Measurements from ENCODE around the gene SETBP1. TPM values are rescaled to one million over a fixed set of nuclear protein-coding genes. Genes with fewer than 3 reads are reported as not detected.

SETBP1 gene
- total RNA-seq, 1 donor from 2014 or later = 39.5 TPM

GRCh38 chr18:45009756-45010155, 329.1 kb downstream of the SETBP1 start:
- Histone ChIP-seq H3K36me3 (no peaks in the 10 kb centered on the region), H3K9me3 (no peaks in the 10 kb centered on the region), H3K27ac (no peak overlapping the region), H3K4me1 (peaks cover 14% of the 10 kb centered on the region), H3K4me3 (no peak overlapping the region), H3K27me3 (no peaks in the 10 kb centered on the region)
- intact Hi-C loops (cut with DNase I) = no loop called here
- ATAC-seq (no peak), DNase-seq (no peak)
- TF ChIP-seq, protein P1, sequence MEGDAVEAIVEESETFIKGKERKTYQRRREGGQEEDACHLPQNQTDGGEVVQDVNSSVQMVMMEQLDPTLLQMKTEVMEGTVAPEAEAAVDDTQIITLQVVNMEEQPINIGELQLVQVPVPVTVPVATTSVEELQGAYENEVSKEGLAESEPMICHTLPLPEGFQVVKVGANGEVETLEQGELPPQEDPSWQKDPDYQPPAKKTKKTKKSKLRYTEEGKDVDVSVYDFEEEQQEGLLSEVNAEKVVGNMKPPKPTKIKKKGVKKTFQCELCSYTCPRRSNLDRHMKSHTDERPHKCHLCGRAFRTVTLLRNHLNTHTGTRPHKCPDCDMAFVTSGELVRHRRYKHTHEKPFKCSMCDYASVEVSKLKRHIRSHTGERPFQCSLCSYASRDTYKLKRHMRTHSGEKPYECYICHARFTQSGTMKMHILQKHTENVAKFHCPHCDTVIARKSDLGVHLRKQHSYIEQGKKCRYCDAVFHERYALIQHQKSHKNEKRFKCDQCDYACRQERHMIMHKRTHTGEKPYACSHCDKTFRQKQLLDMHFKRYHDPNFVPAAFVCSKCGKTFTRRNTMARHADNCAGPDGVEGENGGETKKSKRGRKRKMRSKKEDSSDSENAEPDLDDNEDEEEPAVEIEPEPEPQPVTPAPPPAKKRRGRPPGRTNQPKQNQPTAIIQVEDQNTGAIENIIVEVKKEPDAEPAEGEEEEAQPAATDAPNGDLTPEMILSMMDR (IDR thresholded peaks at IDR 0.05) = no peak

- H3K27me3 ChIP-seq = no peaks in the 10 kb centered on the region
- peaks cover 21% of the 10 kb centered on the region for H3K4me1 ChIP-seq
- no peak for DNase-seq
- H3K4me3 ChIP-seq = no peak overlapping the region
- intact Hi-C loops (cut with DNase I) = no loop called here
- no peak for ATAC-seq
- no peaks in the 10 kb centered on the region for H3K9me3 ChIP-seq
- TF ChIP-seq, protein P1 (IDR thresholded peaks at IDR 0.05) = no peak
- no peak overlapping the region for H3K27ac ChIP-seq
- H3K36me3 ChIP-seq = no peaks in the 10 kb centered on the region
These were observed 331.6 kb downstream of the SETBP1 start for GRCh38 chr18:45012286-45012685.

GRCh38 chr18:45014047-45014501, 333.4 kb downstream of the SETBP1 start:
- Histone ChIP-seq H3K36me3 (no peaks in the 10 kb centered on the region), H3K4me3 (no peak overlapping the region), H3K27ac (peak overlapping the region; percentile 55), H3K9me3 (no peaks in the 10 kb centered on the region), H3K27me3 (no peaks in the 10 kb centered on the region), H3K4me1 (peaks cover 21% of the 10 kb centered on the region)
- ATAC-seq (peak; percentile 22), DNase-seq (no peak)
- intact Hi-C loops (cut with DNase I) = no loop called here
- TF ChIP-seq, protein P1 (IDR thresholded peaks at IDR 0.05) = peak; percentile 9

DNA sequence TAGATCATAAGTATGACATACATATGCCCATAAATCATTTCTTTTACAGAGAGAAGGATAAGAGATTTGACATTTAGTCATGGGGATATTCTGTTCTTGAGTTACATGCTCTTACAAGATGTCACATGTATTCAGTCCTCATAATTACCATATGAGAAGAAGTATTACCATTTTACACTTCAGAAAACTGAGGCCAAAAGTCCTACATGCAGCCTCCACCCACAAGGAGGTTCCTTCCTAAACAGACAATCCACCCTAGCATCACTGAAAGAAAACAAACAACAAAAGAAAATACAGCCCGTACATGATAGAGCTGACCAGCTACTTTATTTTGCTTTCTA, 335.1 kb downstream of the SETBP1 start:
- H3K4me3 ChIP-seq = no peak overlapping the region
- no peaks in the 10 kb centered on the region for H3K9me3 ChIP-seq
- H3K27ac ChIP-seq = no peak overlapping the region
- no peaks in the 10 kb centered on the region for H3K36me3 ChIP-seq
- no peak for ATAC-seq
- TF ChIP-seq, protein P1 (IDR thresholded peaks at IDR 0.05) = no peak
- H3K4me1 ChIP-seq = peaks cover 21% of the 10 kb centered on the region
- no peaks in the 10 kb centered on the region for H3K27me3 ChIP-seq
- intact Hi-C loops (cut with DNase I) = no loop called here
- DNase-seq = no peak

DNA sequence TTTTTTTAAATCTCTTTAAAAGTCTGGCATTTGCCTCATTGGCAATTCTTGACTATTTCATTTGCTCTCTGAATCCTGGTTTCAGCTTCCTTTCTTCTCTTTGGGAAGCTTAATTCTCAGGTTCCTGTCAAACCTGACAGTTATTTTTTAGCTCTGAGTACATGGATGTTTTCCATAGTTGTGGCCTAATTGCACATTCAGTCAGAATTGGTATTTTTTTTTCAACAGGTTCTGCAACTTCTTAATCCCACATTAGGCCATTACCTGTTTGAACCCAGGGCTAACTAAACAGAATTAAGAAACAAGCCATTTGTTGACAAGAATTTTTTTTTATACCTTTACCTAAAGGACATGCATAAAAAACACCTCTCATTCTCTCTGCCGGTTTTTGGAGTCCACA, 338.8 kb downstream of the SETBP1 start:
- Histone ChIP-seq H3K9me3 (no peaks in the 10 kb centered on the region), H3K4me3 (no peak overlapping the region), H3K4me1 (peaks cover 10% of the 10 kb centered on the region), H3K27me3 (no peaks in the 10 kb centered on the region), H3K36me3 (no peaks in the 10 kb centered on the region), H3K27ac (no peak overlapping the region)
- TF ChIP-seq, protein P1 (IDR thresholded peaks at IDR 0.05) = no peak
- DNase-seq = no peak
- intact Hi-C loops (cut with DNase I) = no loop called here
- no peak for ATAC-seq

DNA sequence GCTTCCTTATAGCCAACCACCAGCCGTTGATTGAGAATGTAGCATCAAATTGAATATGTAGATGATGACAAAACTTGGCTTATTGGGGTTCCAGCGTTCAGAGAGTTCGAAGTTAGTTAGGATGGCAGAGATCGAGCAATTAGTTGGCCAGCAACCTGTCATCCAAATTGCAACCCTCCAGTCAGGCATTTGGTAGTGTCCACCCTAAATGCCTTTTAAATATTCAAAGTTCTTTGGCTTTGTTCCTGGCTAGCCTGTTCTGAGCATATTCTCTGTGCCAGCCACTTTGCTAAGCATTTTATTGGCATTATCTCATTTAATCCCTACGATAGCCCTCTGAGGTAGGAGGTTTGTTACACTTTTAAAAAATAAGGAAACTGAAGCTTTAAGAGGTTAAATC, 342.8 kb downstream of the SETBP1 start:
- TF ChIP-seq, protein P1 (IDR thresholded peaks at IDR 0.05) = no peak
- no peaks in the 10 kb centered on the region for H3K27me3 ChIP-seq
- no peak for DNase-seq
- H3K9me3 ChIP-seq = no peaks in the 10 kb centered on the region
- H3K4me1 ChIP-seq = no peaks in the 10 kb centered on the region
- H3K36me3 ChIP-seq = no peaks in the 10 kb centered on the region
- no peak overlapping the region for H3K4me3 ChIP-seq
- H3K27ac ChIP-seq = no peak overlapping the region
- intact Hi-C loops (cut with DNase I) = no loop called here
- ATAC-seq = no peak
